GM18502 (cell line): Measurements from ENCODE around the gene SMIM17.

Source experiments
- ATAC-seq: cut with Tn5 transposase; IDR thresholded peaks from one replicate; pipeline ENCODE4 v1.9.1; 2021; ENCODE audit warnings: mild to moderate bottlenecking; ENCODE audit not compliant: unreplicated experiment, poor library complexity

SMIM17 gene

GRCh38 chr19:56642711-56643459 lies at the start of gene SMIM17:
TSS of gene SMIM17 (plus strand) at chr19:56643159. CDS start at chr19:56645668, 2,509 bp downstream.
- no peak for ATAC-seq

DNA sequence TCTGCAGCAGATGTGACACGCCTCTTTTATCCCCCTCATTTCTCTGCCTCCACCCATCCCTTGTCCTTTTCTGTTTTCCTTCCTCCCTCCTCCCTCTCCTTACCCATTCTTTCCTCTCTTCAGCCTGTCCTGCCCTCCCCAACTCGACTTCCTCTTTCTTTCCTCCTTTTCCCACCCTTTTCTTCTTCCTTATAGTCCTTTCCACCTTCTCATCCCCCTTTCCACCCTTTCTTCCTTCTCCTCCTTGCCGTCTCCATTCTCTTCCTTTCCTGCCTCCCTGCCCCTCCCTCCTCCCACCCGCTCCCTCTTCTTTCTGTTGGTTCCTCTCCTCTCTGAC lies 48.5 kb upstream of the SMIM17 start:
- ATAC-seq = no peak

DNA sequence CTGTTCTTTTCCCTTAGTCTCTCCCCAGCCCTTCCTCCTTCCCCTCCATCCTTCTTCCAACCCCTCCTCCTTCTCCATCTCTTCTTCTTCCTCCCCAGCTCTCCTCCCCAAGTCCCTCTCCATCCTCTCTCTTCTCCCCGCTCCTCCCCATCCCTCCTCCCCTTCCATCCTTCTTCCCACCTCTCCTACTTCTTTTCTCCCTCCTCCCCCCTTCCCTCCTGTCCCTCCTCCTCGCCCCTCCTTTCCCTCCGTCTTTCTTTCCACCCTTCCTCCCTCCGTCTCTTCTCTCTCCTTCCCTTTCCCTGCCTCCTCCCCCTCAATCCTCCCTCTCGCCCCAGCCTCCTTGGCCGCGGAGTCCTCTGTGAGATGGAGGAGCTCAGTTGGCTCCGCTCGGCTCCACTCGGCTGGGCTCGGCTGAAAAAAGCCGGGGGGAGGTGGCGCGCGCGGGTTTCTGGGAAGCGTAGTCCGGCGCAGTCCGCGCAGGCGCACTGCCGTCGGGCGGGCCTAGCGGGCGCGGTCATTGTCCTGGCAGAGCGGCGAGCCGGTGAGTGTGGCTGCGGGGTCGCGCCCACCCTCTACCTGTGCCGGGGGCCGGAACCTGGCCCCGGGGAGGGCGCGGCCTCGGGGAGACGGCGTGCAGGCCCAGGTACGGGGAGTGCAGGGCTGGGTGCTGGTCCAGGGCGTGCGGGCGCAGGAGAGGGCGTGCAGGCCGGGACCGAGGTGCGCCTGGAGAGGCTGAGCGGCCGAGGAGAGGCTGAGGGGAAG lies 48.0 kb upstream of the SMIM17 start, which contains the start of gene ZNF71:
Gene ZNF71, plus strand, starts transcription at position 520 of the 765 bp plus-strand sequence. CDS start 6,257 bp downstream, outside the sequence.
- ATAC-seq = peak; percentile 93

DNA sequence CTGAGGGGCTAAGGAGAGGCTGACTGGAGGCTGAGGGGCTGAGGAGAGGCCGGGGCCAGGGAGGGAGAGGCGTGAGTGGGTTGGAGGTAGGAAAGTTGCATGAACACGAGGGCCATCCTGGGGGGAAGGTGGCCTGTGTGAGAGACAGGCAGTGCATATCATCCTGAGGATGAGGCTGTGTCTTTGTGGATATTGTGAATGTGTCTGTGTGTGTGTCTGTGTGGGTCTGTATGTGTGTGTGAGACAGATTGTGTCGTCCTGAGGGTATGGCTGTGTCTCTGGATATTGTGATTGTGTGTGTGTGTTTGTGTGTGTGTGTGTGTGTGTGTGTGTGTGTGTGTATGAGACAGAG lies 47.4 kb upstream of the SMIM17 start:
- peak; percentile 32 for ATAC-seq

DNA sequence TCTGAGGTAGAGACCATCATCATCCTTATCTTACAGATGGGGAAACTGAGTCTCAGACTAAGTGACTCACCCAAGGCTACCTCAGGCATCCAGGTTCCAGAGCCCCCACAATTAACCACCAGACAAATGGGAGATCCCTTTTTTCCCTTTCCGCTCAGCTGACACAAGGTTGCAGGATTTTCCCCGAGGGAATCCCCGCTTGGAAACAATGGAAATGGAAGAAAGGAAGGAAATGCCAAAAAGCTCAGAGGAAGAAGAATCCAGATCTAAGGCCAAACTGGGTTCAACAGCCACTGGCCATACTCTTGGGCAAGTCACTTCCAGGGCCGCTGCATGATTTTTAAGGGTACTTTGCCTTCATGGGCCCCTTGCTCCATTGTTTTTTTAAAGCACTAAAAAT lies 46.3 kb upstream of the SMIM17 start:
- ATAC-seq = no peak

DNA sequence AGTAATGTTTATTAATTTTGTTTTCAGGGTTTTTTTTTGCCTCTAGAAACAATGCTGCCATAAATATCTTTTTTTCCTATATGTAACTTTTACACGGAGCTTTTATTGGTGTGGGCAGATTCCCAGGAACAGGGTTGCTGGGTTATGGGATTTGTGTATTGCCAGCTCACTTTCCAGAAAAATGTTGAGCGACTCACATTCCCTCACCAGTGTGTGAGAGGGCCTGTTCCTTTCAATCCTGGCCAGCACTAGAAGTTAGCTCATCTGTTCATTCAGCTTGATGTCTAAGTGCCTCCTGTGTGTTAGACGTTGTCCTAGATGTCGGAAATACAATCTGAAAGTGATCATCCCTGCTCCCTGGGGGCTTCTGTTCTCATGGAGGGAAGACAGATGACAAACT lies 45.3 kb upstream of the SMIM17 start:
- ATAC-seq = no peak

DNA sequence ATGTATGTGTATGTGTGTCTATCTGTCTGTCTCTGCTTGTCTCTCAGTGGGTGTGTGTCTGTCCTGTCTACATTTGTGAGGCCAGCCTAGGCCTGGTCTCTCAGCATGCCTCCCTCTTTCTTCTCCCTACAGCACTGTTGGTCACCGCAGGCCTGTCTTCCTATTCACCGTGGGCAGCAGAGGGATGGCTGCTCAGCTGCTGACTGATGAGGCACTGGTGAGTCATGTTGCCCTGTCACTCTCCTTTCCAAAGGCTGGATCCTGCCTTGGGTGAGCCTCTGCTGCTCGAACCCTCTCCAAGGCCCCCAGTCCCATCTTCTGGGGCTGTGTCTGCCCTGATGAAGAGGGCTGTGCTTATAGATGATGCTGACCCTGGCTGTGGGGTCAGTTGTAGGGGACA lies 41.6 kb upstream of the SMIM17 start:
- ATAC-seq = no peak

- no peak for ATAC-seq
Observed at GRCh38 chr19:56603829-56604228, 39.1 kb upstream of the SMIM17 start.

DNA sequence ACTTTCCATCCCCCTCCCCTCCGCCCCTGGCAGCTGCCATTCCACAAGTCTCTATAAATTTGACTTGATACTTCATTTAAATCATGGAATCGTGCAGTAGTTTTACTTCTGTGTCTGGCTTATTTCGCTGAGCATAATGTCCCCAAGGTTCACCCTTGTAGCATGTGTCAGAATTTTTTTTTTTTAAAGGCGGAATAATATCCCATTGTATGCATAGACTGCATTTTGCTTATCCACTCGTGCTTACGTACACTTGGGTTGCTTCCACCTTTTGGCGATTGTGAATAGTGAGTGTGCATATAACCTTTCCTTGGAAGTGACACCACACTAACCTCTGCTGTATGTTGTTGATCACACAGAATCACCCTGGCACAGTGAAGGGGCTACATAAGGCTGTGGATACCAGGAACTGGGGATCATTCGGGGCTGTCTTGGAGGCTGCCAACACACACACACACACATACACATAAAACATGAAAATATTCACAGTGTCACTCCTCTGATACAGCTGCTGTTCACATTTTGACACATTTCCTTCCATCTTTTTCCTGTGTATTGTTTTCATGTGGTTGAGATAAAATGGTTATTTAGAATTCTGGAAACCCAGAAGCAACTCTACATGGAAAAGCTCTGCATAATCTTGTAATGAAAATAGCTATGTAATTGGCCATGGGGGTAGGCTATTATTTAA lies 34.5 kb upstream of the SMIM17 start:
- no peak for ATAC-seq

- no peak for ATAC-seq
Observed at GRCh38 chr19:56611288-56611687, 31.7 kb upstream of the SMIM17 start.

GRCh38 chr19:56612737-56613136 lies 30.2 kb upstream of the SMIM17 start:
- ATAC-seq = no peak

DNA sequence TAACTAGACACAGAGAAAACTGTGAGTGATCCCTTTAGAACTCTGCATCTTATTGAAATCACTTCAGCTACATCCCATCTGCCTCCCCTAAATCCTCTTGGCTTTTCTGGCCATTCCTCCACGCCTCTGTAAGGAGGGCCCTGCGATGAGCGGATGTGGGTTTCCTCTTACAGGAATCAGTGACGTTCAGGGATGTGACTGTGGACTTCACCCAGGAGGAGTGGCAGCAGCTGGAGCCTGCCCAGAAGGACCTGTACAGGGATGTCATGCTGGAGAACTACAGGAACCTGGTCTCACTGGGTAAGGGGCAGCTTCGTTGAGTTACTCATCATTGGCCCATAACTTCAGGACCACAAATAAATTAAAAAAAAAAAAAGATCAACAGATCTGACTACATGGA lies 29.3 kb upstream of the SMIM17 start:
- ATAC-seq = no peak

GRCh38 chr19:56617531-56617930 lies 25.4 kb upstream of the SMIM17 start:
- no peak for ATAC-seq

- no peak for ATAC-seq
Observed at GRCh38 chr19:56619121-56619520, 23.8 kb upstream of the SMIM17 start.

DNA sequence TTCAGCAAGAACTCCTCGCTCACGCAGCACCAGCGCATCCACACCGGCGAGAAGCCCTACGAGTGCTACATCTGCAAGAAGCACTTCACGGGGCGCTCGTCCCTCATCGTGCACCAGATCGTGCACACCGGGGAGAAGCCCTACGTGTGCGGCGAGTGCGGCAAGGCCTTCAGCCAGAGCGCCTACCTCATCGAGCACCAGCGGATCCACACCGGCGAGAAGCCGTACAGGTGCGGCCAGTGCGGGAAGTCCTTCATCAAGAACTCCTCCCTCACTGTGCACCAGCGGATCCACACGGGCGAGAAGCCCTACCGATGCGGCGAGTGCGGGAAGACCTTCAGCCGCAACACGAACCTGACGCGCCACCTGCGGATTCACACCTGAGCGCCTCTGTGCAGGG lies 20.6 kb upstream of the SMIM17 start:
- ATAC-seq = no peak

DNA sequence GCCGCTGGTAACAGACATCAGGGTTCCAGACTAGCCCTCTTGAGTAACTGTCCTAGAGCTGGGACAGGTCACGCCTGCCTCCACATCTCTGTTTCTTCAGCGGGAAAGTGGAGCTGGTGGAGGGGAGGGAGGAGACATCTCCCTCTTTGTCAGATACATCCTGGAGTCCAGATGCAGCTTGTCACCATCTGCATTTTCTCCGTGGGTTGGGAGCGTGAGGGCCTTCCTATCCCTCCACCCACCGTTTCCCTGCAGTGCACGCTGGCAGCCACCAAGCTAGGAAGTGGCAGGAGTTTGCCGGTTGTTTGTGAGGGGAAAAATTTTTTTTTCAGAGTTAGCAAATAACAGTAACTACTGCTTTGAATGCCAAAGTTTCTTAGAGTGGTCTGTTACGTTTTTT lies 20.0 kb upstream of the SMIM17 start:
- no peak for ATAC-seq

DNA sequence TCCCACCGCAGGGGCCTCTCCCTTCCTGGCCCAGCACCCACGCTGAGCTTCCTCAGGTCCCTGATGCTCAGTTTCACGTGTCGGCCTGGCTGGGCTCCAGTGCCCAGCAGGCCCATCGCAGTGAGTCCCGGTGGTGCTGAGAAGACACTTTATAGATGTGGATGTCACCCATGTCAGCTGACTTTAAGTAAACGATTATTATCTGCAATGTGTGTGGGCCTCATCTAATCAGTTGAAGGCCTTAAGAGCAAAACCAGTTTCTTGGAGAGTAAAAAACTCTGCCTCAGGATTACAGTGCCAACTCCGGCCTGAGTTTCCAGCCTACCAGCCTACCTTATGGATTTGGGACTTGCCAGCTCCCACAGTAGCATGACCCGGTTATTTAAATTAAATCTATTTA lies 17.3 kb upstream of the SMIM17 start:
- ATAC-seq = no peak

DNA sequence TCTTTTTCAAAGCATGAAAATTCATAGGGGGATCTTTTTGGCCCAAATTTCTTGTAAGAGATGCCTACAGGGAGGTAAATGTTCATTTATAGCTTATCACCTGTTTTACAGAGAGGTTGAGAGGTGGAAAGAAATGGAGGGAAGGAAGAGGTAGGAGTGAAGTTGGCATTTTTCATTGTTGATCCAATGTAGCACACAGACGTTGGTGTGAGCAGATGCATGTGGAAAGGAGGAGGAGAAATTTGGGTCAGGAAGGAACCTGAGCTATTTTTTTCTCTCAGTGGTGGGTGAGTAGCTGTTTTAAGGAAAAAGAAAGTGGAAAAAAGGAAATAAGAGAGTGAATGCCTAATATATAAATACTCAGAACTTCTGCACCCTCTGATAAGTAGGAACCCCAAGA lies 9.9 kb upstream of the SMIM17 start:
- ATAC-seq = no peak

- no peak for ATAC-seq
Observed at GRCh38 chr19:56637976-56638555, 4.9 kb upstream of the SMIM17 start.

DNA sequence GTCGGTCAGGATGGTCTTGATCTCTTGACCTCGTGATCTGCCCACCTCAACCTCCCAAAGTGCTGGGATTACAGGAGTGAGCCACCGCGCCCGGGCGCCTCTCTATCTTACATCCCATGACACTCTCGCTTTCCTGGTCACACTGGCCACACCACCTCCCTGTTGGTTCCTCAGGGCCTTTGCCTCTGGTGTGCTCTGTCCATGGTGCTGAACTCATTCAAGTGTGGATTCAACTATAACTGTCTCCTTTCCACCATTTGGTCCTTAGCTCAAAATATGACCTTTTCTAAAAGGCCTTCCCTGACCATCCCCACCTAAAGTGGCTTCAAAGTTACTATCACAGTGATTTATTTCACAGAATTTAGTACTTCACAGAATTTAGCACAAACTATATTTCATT lies 3.7 kb upstream of the SMIM17 start:
- ATAC-seq = no peak

GRCh38 chr19:56643460-56643955 lies 549 bp downstream of the SMIM17 start:
- no peak for ATAC-seq
